GM12878 (cell line): ENCODE measurements around the gene GPT2. TPM values are rescaled to one million over a fixed set of nuclear protein-coding genes. Genes with fewer than 3 reads are reported as not detected.

Source experiments
- ATAC-seq: fragments of 200-7000 bp; cut with Tn5 transposase; 3 replicates; pipeline ENCODE4 v1.9.1; 2020; ENCODE audit warnings: mild to moderate bottlenecking, moderate library complexity
- BruUV-seq: library from RNA; stranded (reverse); fragments of 400-500 nt; replicated peaks from 2 replicates; lab custom pipeline; 2021; lab: Mats Ljungman, UMichigan
- CTCF ChIA-PET: fragments of 300-600 bp; sonication (Branson Sonifier 250); formaldehyde crosslinking; extraction: SDS; loops from one replicate; lab custom pipeline; 2021; ENCODE audit warnings: inconsistent platforms; lab: Yijun Ruan, JAX
- POLR2A ChIA-PET: fragments of 350-600 bp; formaldehyde crosslinking; extraction: SDS; loops from one replicate; lab custom pipeline; 2021; ENCODE audit warnings: inconsistent platforms; lab: Charles Lee
- RAD21 ChIA-PET: fragments of 300-600 bp; sonication (Branson Sonifier 250); formaldehyde crosslinking; loops from one replicate; lab custom pipeline; 2023; ENCODE audit warnings: antibody characterized with exemption; ENCODE audit not compliant: unreplicated experiment; lab: Charles Lee
- SMC1A ChIA-PET: fragments of 300-600 bp; sonication (Branson Sonifier 250); formaldehyde crosslinking; loops from one replicate; lab custom pipeline; 2023; ENCODE audit not compliant: unreplicated experiment, uncharacterized antibody; lab: Charles Lee
- DNase-seq: peaks from one replicate; pipeline ENCODE4 v3.0.0-alpha.2; 2011; ENCODE audit warnings: low read depth, low spot score
- FAIRE-seq: peaks from 3 replicates; lab custom pipeline; 2011; peaks lifted over from hg19 to GRCh38; lab: Jason Lieb, UNC
- H2AFZ ChIP-seq: 2 replicates; pipeline ENCODE4 v1.6.0; 2011; ENCODE audit warnings: low read depth, low read length, control low read depth; ENCODE audit not compliant: control insufficient read depth
- H3K27ac ChIP-seq: 2 replicates; pipeline ENCODE4 v1.5.1; 2011; ENCODE audit warnings: control low read depth; ENCODE audit not compliant: control insufficient read depth, insufficient read depth
- H3K27me3 ChIP-seq, 2 experiments: replicated peaks in 1 of 2; 2 replicates each; pipeline versions ENCODE4 v1.6.0 to v1.6.1; 2011; ENCODE audit warnings: low read length in 1 of 2; ENCODE audit not compliant: control insufficient read depth in 2 of 2, insufficient read depth in 2 of 2
- H3K36me3 ChIP-seq, 2 experiments: 2 replicates each; pipeline ENCODE4 v1.5.1; 2011; ENCODE audit warnings: low read length in 1 of 2; ENCODE audit not compliant: control insufficient read depth in 2 of 2, insufficient read depth in 2 of 2
- H3K4me1 ChIP-seq: 2 replicates; pipeline ENCODE4 v1.6.1; 2011; ENCODE audit warnings: mild to moderate bottlenecking, low read length, moderate library complexity, mixed read lengths; ENCODE audit not compliant: control insufficient read depth, insufficient read depth
- H3K4me2 ChIP-seq: 2 replicates; pipeline ENCODE4 v1.6.0; 2011; ENCODE audit warnings: control low read depth; ENCODE audit not compliant: control insufficient read depth, insufficient read depth
- H3K4me3 ChIP-seq: fragments of 200-600 bp; sonication (generic); 2 replicates; pipeline ENCODE4 v1.5.1; 2016
- H3K79me2 ChIP-seq: 2 replicates; pipeline ENCODE4 v1.6.0; 2011; ENCODE audit warnings: low read length; ENCODE audit not compliant: control insufficient read depth, insufficient read depth
- H3K9ac ChIP-seq: 2 replicates; pipeline ENCODE4 v1.8.0; 2011; ENCODE audit warnings: low read length, control low read depth, mixed read lengths; ENCODE audit not compliant: control insufficient read depth, insufficient read depth
- H3K9me3 ChIP-seq: replicated peaks from 3 replicates; pipeline ENCODE4 v1.5.1; 2011; ENCODE audit warnings: mild to moderate bottlenecking, low read length; ENCODE audit not compliant: control insufficient read depth, insufficient read depth
- H4K20me1 ChIP-seq: 2 replicates; pipeline ENCODE4 v1.6.0; 2011; ENCODE audit not compliant: control insufficient read depth, insufficient read depth
- CREM ChIP-seq: IDR thresholded peaks from 2 replicates; pipeline ENCODE4 v1.6.1; 2014; ENCODE audit warnings: antibody characterized with exemption, low read depth
- DPF2 ChIP-seq: fragments of 450-650 bp; IDR thresholded peaks from 2 replicates; pipeline ENCODE4 v1.6.1; 2017; ENCODE audit warnings: mild to moderate bottlenecking
- EZH2 ChIP-seq: IDR thresholded peaks from 2 replicates; pipeline ENCODE4 v1.6.1; 2012; ENCODE audit warnings: low read depth, mild to moderate bottlenecking, control low read depth, inconsistent platforms, low read length, borderline replicate concordance; ENCODE audit not compliant: control insufficient read depth
- FOS ChIP-seq: IDR thresholded peaks from 3 replicates; pipeline ENCODE4 v1.6.1; 2011; ENCODE audit warnings: borderline replicate concordance; ENCODE audit not compliant: insufficient read length; ENCODE audit errors: extremely low read depth
- FOXM1 ChIP-seq: IDR thresholded peaks from 2 replicates; pipeline ENCODE4 v1.6.1; 2012; ENCODE audit warnings: low read depth, mild to moderate bottlenecking, inconsistent platforms, low read length, moderate library complexity
- HDGF ChIP-seq: fragments of 450-650 bp; IDR thresholded peaks from 2 replicates; pipeline ENCODE4 v1.6.1; 2016; ENCODE audit warnings: antibody characterized with exemption
- IRF4 ChIP-seq: IDR thresholded peaks from 2 replicates; pipeline ENCODE4 v1.6.1; 2011; ENCODE audit warnings: low read depth, low read length
- IRF5 ChIP-seq: fragments of 450-650 bp; IDR thresholded peaks from 2 replicates; pipeline ENCODE4 v1.6.1; 2017; ENCODE audit warnings: borderline replicate concordance
- KDM1A ChIP-seq: fragments of 200-600 bp; sonication (generic); IDR thresholded peaks from 2 replicates; pipeline ENCODE4 v1.6.1; 2016; ENCODE audit warnings: borderline replicate concordance
- LARP7 ChIP-seq: fragments of 450-650 bp; IDR thresholded peaks from 2 replicates; pipeline ENCODE4 v1.6.1; 2017; ENCODE audit warnings: mild to moderate bottlenecking
- MAX ChIP-seq: IDR thresholded peaks from 2 replicates; pipeline ENCODE4 v1.6.1; 2012; ENCODE audit warnings: low read depth, low read length, improper control_type of control experiment
- MLLT1 ChIP-seq: fragments of 450-650 bp; IDR thresholded peaks from 2 replicates; pipeline ENCODE4 v1.6.1; 2016; ENCODE audit warnings: mild to moderate bottlenecking
- NFYB ChIP-seq: IDR thresholded peaks from 2 replicates; pipeline ENCODE4 v1.6.1; 2011; ENCODE audit warnings: low read depth, mild to moderate bottlenecking, low read length, improper control_type of control experiment, moderate library complexity; ENCODE audit not compliant: insufficient read depth
- SKIL ChIP-seq: fragments of 450-650 bp; IDR thresholded peaks from 2 replicates; pipeline ENCODE4 v1.6.1; 2017; ENCODE audit warnings: mild to moderate bottlenecking, low read depth, inconsistent platforms; ENCODE audit not compliant: poor library complexity, severe bottlenecking
- ZBTB40 ChIP-seq: fragments of 450-650 bp; IDR thresholded peaks from 2 replicates; pipeline ENCODE4 v1.6.1; 2016; ENCODE audit warnings: mild to moderate bottlenecking, moderate library complexity, borderline replicate concordance
- WGBS: methylation state at CpG from one replicate; pipeline ENCODE4 v1.1.6; 2016; ENCODE audit warnings: low lambda C conversion rate; ENCODE audit not compliant: insufficient replicate concordance, insufficient coverage; ENCODE audit errors: missing lambda C conversion rate; 5-methylcytosine and 5-hydroxymethylcytosine counted together
- in situ Hi-C: fragments of 300-500 bp; cut with MboI; formaldehyde crosslinking; loops from 9 replicates; pipeline ENCODE4 v1.14.3; 2018; ENCODE audit warnings: mixed read lengths
- intact Hi-C: fragments of 100-400 bp; cut with micrococcal nuclease; formaldehyde crosslinking; loops from one replicate; pipeline ENCODE4 v1.14.2; 2022; ENCODE audit not compliant: unreplicated experiment
- polyA plus RNA-seq, 11 experiments: library from polyadenylated mRNA; depleted of rRNA in 4 of 11; unstranded in 6 of 11; stranded (reverse) in 5 of 11; fragments of >200 nt; fragmentation: Nextera tagmentation in 4 of 11; fragmentation: Illumina TruSeq in 1 of 11; extraction: Ambion mirVana in 4 of 11; extraction: Trizol in 1 of 11; gene quantifications; 1 replicate in 1 of 11; 2 replicates in 10 of 11; pipeline versions ENCODE4 v1.2.1 to v1.2.3, GENCODE V29; 2011 to 2016; ENCODE audit warnings: inconsistent platforms in 2 of 11, missing spikeins in 2 of 11, low read depth in 1 of 11
- total RNA-seq, 4 experiments: library from RNA; depleted of rRNA in 3 of 4; stranded (reverse); fragments of >200 nt in 3 of 4; fragmentation: Illumina TruSeq in 1 of 4; extraction: Trizol in 1 of 4; gene quantifications; 2 replicates each; pipeline versions ENCODE4 v1.2.1 to v1.2.3, GENCODE V29; 2013 to 2021

The GPT2 gene
- total and polyA plus RNA-seq, 10 of the 15 experiments (the other 5 are each of a cell fraction or from before 2014, with no cell fraction given), result 0.45 to 9.9 (median 4.3) TPM

- Histone ChIP-seq H3K79me2 (peaks cover 18% of the 10 kb centered on the region), H3K4me1 (peaks cover 13% of the 10 kb centered on the region), H3K36me3 (peaks cover 14 to 62% of the 10 kb centered on the region in 2 experiments), H3K4me2 (no peak overlapping the region), H3K9ac (no peak overlapping the region), H3K27me3 (no peaks in the 10 kb centered on the region), H2AFZ (no peak overlapping the region), H3K27ac (no peak overlapping the region; the same call in 1 of the 2 replicates), H3K4me3 (0 out of 2 replicates have a peak overlapping the region, but pooled peaks have one; percentile 8), H4K20me1 (no peaks in the 10 kb centered on the region), H3K9me3 (no peaks in the 10 kb centered on the region)
- ChIA-PET SMC1A (interaction anchor here (0.6 to 4.0 kb wide), 9 partner anchors 9 to 65 kb away, joined by 3 to 19 read pairs (median 3); no protein-coding TSS in a partner anchor), CTCF (interaction anchor here (0.7 to 2.7 kb wide), 8 partner anchors 9 to 179 kb away, joined by 3 to 7 read pairs (median 5); no protein-coding TSS in a partner anchor), RAD21 (interaction anchor here (0.9 to 1.4 kb wide), 4 partner anchors 11 to 109 kb away, joined by 3 to 4 read pairs (median 3); no protein-coding TSS in a partner anchor), POLR2A (interaction anchor here (0.5 to 1.7 kb wide), 5 partner anchors 8 to 123 kb away, joined by 3 to 7 read pairs (median 4); partner anchors contain the start of gene DNAJA2)
- no peak for FAIRE-seq
- no peak for DNase-seq
- no TSS peak for BruUV-seq
- ATAC-seq, result no peak
- intact Hi-C loops, result loop anchor here (1.0 kb wide), 1 partner anchor 10 kb away; no protein-coding TSS in a partner anchor
- in situ Hi-C loops, result no loop called here
- 86% methylated on average over 3 of the region's 3 CpGs for WGBS
- no peak for TF ChIP-seq SKIL
- TF ChIP-seq MLLT1, result no peak
- TF ChIP-seq CREM, result no peak
- TF ChIP-seq FOS, result no peak
- TF ChIP-seq ZBTB40, result no peak
- TF ChIP-seq IRF4, result no peak
- TF ChIP-seq MAX, result no peak
- TF ChIP-seq LARP7, result no peak
- no peak for TF ChIP-seq HDGF
- no peak for TF ChIP-seq KDM1A
- no peak for TF ChIP-seq EZH2
- TF ChIP-seq DPF2, result no peak
- no peak for TF ChIP-seq NFYB
- no peak for TF ChIP-seq IRF5
- TF ChIP-seq FOXM1, result no peak
Observed at GRCh38 chr16:46962629-46963028, 78.5 kb downstream of the GPT2 start.
